Measurements from ENCODE around the gene CD9. TPM values are rescaled to one million over a fixed set of nuclear protein-coding genes. Genes with fewer than 3 reads are reported as not detected.

The CD9 gene
- total and polyA plus RNA-seq, 2 donors (not counting 1 experiment from before 2014, with no cell fraction given) = 7.2 to 12.8 TPM

- no peak overlapping the region for H3K27ac Mint-ChIP-seq
- intact Hi-C loops (cut with micrococcal nuclease) = no loop called here
Measured at GRCh38 chr12:6235906-6236640, 35.9 kb downstream of the CD9 start.

GRCh38 chr12:6236641-6236940 lies 36.4 kb downstream of the CD9 start:
- WGBS (ENCODE audit: insufficient coverage) = 93% methylated on average over 6 of the region's 6 CpGs
- ATAC-seq (ENCODE audit: low read depth) (no peak), DNase-seq (no peak)
- H3K9me3 ChIP-seq (ENCODE audit: control extremely low read depth in 1 of 3, control insufficient read depth in 2 of 3, insufficient read depth in 1 of 3, low read length in 2 of 3) = no peaks in the 10 kb centered on the region
- no peak overlapping the region for H3K4me2 ChIP-seq (replicated peaks; ENCODE audit: low read depth, low read length, poor library complexity, severe bottlenecking)
- Mint-ChIP-seq H3K27ac (no peak overlapping the region), H3K4me1 (no peaks in the 10 kb centered on the region), H3K4me3 (no peak overlapping the region), H3K9me3 (ENCODE audit: insufficient read depth) (no peaks in the 10 kb centered on the region), H3K27me3 (peaks cover 6% of the 10 kb centered on the region)
- intact Hi-C loops (cut with micrococcal nuclease) = no loop called here
- no peaks in the 10 kb centered on the region for H4K20me1 ChIP-seq (ENCODE audit: control insufficient read depth, insufficient read depth, low read length, poor library complexity, severe bottlenecking)
- H3K36me3 ChIP-seq (replicated peaks in 1 of 2; ENCODE audit: control extremely low read depth in 1 of 2, control insufficient read depth in 1 of 2, extremely low read depth in 1 of 2, insufficient read depth in 2 of 2, low read length in 1 of 2) = no peaks in the 10 kb centered on the region
- no peaks in the 10 kb centered on the region for H3K27me3 ChIP-seq (replicated peaks in 1 of 4; ENCODE audit: control extremely low read depth in 1 of 4, control insufficient read depth in 3 of 4, insufficient read depth in 4 of 4, low read length in 3 of 4)
- CTCF ChIA-PET = no interaction called here
- TF ChIP-seq EZH2 (IDR thresholded peaks at IDR 0.05; ENCODE audit: borderline replicate concordance, insufficient read depth, low read depth, low read length, poor library complexity, severe bottlenecking) (no peak), CTCF (IDR thresholded peaks at IDR 0.05) (no peak)
- no peak overlapping the region for H3K27ac ChIP-seq (ENCODE audit: low read length in 2 of 2)
- no peaks in the 10 kb centered on the region for H3K79me2 ChIP-seq (ENCODE audit: control insufficient read depth, insufficient read depth, low read length)
- no peak overlapping the region for H2AFZ ChIP-seq (ENCODE audit: insufficient read depth, low read depth, low read length, poor library complexity, severe bottlenecking)
- POLR2A ChIA-PET = no interaction called here
- H3K4me3 ChIP-seq (ENCODE audit: control extremely low read depth in 1 of 5, extremely low read depth in 1 of 5, insufficient read depth in 1 of 5, low read depth in 2 of 5, low read length in 4 of 5) = no peak overlapping the region
- H3K9ac ChIP-seq (ENCODE audit: low read length) = no peak overlapping the region
- H3K4me1 ChIP-seq (ENCODE audit: control insufficient read depth in 2 of 2, insufficient read depth in 2 of 2, low read length in 2 of 2) = no peaks in the 10 kb centered on the region

More at GRCh38 chr12:6235906-6236640, 35.9 kb downstream of the CD9 start:
- Histone ChIP-seq H3K9ac (ENCODE audit: low read length) (no peak overlapping the region), H2AFZ (ENCODE audit: insufficient read depth, low read depth, low read length, poor library complexity, severe bottlenecking) (no peak overlapping the region), H4K20me1 (ENCODE audit: control insufficient read depth, insufficient read depth, low read length, poor library complexity, severe bottlenecking) (no peaks in the 10 kb centered on the region), H3K9me3 (ENCODE audit: control extremely low read depth in 1 of 3, control insufficient read depth in 2 of 3, insufficient read depth in 1 of 3, low read length in 2 of 3) (no peaks in the 10 kb centered on the region), H3K27ac (ENCODE audit: low read length in 2 of 2) (no peak overlapping the region), H3K4me3 (ENCODE audit: control extremely low read depth in 1 of 5, extremely low read depth in 1 of 5, insufficient read depth in 1 of 5, low read depth in 2 of 5, low read length in 4 of 5) (no peak overlapping the region), H3K27me3 (replicated peaks in 1 of 4; ENCODE audit: control extremely low read depth in 1 of 4, control insufficient read depth in 3 of 4, insufficient read depth in 4 of 4, low read length in 3 of 4) (no peaks in the 10 kb centered on the region), H3K79me2 (ENCODE audit: control insufficient read depth, insufficient read depth, low read length) (no peaks in the 10 kb centered on the region), H3K4me1 (ENCODE audit: control insufficient read depth in 2 of 2, insufficient read depth in 2 of 2, low read length in 2 of 2) (peaks cover 3 to 4% of the 10 kb centered on the region in 2 donors), H3K4me2 (replicated peaks; ENCODE audit: low read depth, low read length, poor library complexity, severe bottlenecking) (no peak overlapping the region), H3K36me3 (replicated peaks in 1 of 2; ENCODE audit: control extremely low read depth in 1 of 2, control insufficient read depth in 1 of 2, extremely low read depth in 1 of 2, insufficient read depth in 2 of 2, low read length in 1 of 2) (no peaks in the 10 kb centered on the region)
- ChIA-PET POLR2A (no interaction called here), CTCF (no interaction called here)
- 91% methylated on average over 18 of the region's 22 CpGs for WGBS (ENCODE audit: insufficient coverage)
- Mint-ChIP-seq H3K4me1 (peaks cover under 1% of the 10 kb centered on the region), H3K4me3 (no peak overlapping the region), H3K27me3 (peaks cover 6% of the 10 kb centered on the region), H3K9me3 (ENCODE audit: insufficient read depth) (no peaks in the 10 kb centered on the region)
- TF ChIP-seq CTCF (IDR thresholded peaks at IDR 0.05) (no peak), EZH2 (IDR thresholded peaks at IDR 0.05; ENCODE audit: borderline replicate concordance, insufficient read depth, low read depth, low read length, poor library complexity, severe bottlenecking) (no peak)
- ATAC-seq (ENCODE audit: low read depth) (no peak), DNase-seq (no peak)

Data from B cell (primary cell).